ENCODE measurements around the gene FHIT.

DNA sequence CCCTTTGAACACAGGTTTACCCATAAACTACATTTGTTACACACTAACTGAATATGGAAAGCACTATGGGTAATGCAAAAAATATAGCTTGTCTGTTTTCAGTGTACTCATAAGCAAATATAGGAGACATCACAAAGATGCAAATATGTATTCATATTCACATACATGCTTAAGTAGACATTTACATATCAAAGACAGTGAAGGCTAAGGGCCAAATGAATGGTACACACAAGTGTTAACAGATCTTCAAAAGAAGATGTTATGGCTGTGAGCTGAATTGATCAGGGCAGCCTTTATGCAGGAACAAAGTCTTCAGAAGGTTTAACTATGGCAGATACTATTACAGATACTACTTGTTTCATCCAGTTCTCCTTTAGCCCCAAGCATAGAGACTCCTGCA lies 384.1 kb downstream of the FHIT start:
- no peak for TF ChIP-seq ZBTB33 (IDR thresholded peaks at IDR 0.05)
- TF ChIP-seq JUND (IDR thresholded peaks at IDR 0.05): no peak
- no peak for TF ChIP-seq YY1 (IDR thresholded peaks at IDR 0.05)
- no peak for TF ChIP-seq CTCF (IDR thresholded peaks at IDR 0.05; ENCODE audit: low read depth, low read length, missing input control)
- no peak for TF ChIP-seq MAX (IDR thresholded peaks at IDR 0.05)
- TF ChIP-seq, protein P1, sequence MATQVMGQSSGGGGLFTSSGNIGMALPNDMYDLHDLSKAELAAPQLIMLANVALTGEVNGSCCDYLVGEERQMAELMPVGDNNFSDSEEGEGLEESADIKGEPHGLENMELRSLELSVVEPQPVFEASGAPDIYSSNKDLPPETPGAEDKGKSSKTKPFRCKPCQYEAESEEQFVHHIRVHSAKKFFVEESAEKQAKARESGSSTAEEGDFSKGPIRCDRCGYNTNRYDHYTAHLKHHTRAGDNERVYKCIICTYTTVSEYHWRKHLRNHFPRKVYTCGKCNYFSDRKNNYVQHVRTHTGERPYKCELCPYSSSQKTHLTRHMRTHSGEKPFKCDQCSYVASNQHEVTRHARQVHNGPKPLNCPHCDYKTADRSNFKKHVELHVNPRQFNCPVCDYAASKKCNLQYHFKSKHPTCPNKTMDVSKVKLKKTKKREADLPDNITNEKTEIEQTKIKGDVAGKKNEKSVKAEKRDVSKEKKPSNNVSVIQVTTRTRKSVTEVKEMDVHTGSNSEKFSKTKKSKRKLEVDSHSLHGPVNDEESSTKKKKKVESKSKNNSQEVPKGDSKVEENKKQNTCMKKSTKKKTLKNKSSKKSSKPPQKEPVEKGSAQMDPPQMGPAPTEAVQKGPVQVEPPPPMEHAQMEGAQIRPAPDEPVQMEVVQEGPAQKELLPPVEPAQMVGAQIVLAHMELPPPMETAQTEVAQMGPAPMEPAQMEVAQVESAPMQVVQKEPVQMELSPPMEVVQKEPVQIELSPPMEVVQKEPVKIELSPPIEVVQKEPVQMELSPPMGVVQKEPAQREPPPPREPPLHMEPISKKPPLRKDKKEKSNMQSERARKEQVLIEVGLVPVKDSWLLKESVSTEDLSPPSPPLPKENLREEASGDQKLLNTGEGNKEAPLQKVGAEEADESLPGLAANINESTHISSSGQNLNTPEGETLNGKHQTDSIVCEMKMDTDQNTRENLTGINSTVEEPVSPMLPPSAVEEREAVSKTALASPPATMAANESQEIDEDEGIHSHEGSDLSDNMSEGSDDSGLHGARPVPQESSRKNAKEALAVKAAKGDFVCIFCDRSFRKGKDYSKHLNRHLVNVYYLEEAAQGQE (IDR thresholded peaks at IDR 0.05): no peak
- no peak for TF ChIP-seq SP1 (IDR thresholded peaks at IDR 0.05)

All from liver (tissue), 3 donors.